ENCODE data around the gene PRMT9. TPM values are rescaled to one million over a fixed set of nuclear protein-coding genes. Genes with fewer than 3 reads are reported as not detected.

Gene PRMT9
- total and polyA plus RNA-seq, 2 of the 4 experiments (the other 2 are of a cell fraction): 5.0 to 14.2 TPM

DNA sequence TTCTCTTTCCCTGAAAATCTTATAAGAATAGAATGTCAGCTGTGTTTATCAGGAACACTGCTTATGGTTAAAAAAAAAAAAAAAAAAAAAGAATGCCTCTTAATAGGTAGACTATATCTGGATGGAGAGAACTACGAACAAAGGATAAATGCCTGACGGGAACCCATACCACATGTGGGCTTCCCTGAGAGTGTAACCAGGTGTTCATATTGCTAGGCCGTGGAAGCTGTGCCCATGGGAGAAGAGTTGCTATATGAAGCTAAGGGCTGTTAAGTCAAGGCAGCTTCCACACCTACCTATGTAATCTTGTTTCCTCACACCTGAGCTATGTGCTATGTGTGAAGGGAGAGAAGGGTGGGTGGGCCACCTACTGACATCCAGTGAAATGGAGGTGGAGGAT is 39.5 kb downstream of the PRMT9 start:
- Histone ChIP-seq H2BK5ac (ENCODE audit: low read depth, low read length, poor library complexity, severe bottlenecking) (no peak overlapping the region), H3K9me3 (ENCODE audit: control insufficient read depth, insufficient read depth, low read length) (no peaks in the 10 kb centered on the region), H3K18ac (ENCODE audit: low read depth, low read length) (no peak overlapping the region), H3K14ac (replicated peaks; ENCODE audit: low read depth, low read length) (no peak overlapping the region), H2BK15ac (ENCODE audit: low read depth, low read length) (no peak overlapping the region), H3K27ac (ENCODE audit: insufficient read depth, low read length) (no peak overlapping the region), H2AFZ (replicated peaks; ENCODE audit: low read length, poor library complexity) (no peak overlapping the region), H2BK20ac (ENCODE audit: low read depth, low read length) (no peak overlapping the region), H3K36me3 (ENCODE audit: control insufficient read depth, insufficient read depth, low read length) (peaks cover 9% of the 10 kb centered on the region), H4K8ac (ENCODE audit: low read depth in 2 of 2, low read length in 2 of 2) (no peak overlapping the region), H3K27me3 (ENCODE audit: control insufficient read depth, insufficient read depth, low read length) (no peaks in the 10 kb centered on the region), H2AK9ac (replicated peaks; ENCODE audit: low read depth, low read length, poor library complexity) (no peak overlapping the region), H4K91ac (ENCODE audit: insufficient read depth, low read depth, low read length) (no peak overlapping the region), H3K9ac (ENCODE audit: low read depth, low read length) (no peak overlapping the region), H3K4me2 (ENCODE audit: low read depth, low read length) (no peak overlapping the region), H2AK5ac (ENCODE audit: low read depth, low read length) (no peak overlapping the region), H3K4me3 (ENCODE audit: insufficient read depth, low read depth, low read length) (no peak overlapping the region), H4K5ac (ENCODE audit: low read depth, low read length) (no peak overlapping the region), H3K23ac (ENCODE audit: low read depth, low read length) (no peak overlapping the region), H4K20me1 (ENCODE audit: insufficient read depth, low read length) (no peaks in the 10 kb centered on the region), H2BK120ac (ENCODE audit: low read depth, low read length) (no peak overlapping the region), H3K79me1 (ENCODE audit: low read depth in 1 of 2, low read length in 2 of 2) (peaks cover 10 to 17% of the 10 kb centered on the region in 2 experiments), H3K4ac (ENCODE audit: low read depth, low read length) (no peak overlapping the region), H3K9me1 (ENCODE audit: insufficient read depth, low read length) (peaks cover 5% of the 10 kb centered on the region; the same call in 1 of the 2 replicates), H3K4me1 (ENCODE audit: control insufficient read depth, insufficient read depth, low read length) (no peaks in the 10 kb centered on the region), H3K56ac (ENCODE audit: extremely low read depth, insufficient read depth, low read length) (no peak overlapping the region)
- no peak for ATAC-seq (ENCODE audit: low read depth)
- ChIA-PET POLR2A (ENCODE audit: unreplicated experiment) (no interaction called here), CTCF (interaction anchor here (0.6 to 0.9 kb wide), 2 partner anchors 11 to 143 kb away, joined by 3 read pairs; no protein-coding TSS in a partner anchor)
- dilution Hi-C loops (cut with HindIII; ENCODE audit: low sequenced_read_pairs, unreplicated experiment): no loop called here
- no peak for DNase-seq
- intact Hi-C loops (cut with micrococcal nuclease): no loop called here
- WGBS, 2 experiments (ENCODE audit: extremely low coverage in 2 of 2, insufficient read length in 1 of 2): no CpG with 5 or more reads among the region's 3 CpGs
- no TSS peak for BruUV-seq (replicated peaks)
- TF ChIP-seq FOS (IDR thresholded peaks at IDR 0.05; ENCODE audit: low read depth, low read length): no peak
- TF ChIP-seq, protein P1, sequence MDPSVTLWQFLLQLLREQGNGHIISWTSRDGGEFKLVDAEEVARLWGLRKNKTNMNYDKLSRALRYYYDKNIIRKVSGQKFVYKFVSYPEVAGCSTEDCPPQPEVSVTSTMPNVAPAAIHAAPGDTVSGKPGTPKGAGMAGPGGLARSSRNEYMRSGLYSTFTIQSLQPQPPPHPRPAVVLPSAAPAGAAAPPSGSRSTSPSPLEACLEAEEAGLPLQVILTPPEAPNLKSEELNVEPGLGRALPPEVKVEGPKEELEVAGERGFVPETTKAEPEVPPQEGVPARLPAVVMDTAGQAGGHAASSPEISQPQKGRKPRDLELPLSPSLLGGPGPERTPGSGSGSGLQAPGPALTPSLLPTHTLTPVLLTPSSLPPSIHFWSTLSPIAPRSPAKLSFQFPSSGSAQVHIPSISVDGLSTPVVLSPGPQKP (IDR thresholded peaks at IDR 0.05; ENCODE audit: borderline replicate concordance, low read depth, low read length): no peak
- TF ChIP-seq MAFK (IDR thresholded peaks at IDR 0.05; ENCODE audit: low read depth, low read length): no peak
- TF ChIP-seq MXI1 (IDR thresholded peaks at IDR 0.05; ENCODE audit: borderline replicate concordance, low read depth, low read length): no peak
- no peak for TF ChIP-seq BHLHE40 (IDR thresholded peaks at IDR 0.05; ENCODE audit: low read depth, low read length)
- no peak for TF ChIP-seq SMC3 (IDR thresholded peaks at IDR 0.05; ENCODE audit: low read depth, low read length)
- TF ChIP-seq RCOR1 (IDR thresholded peaks at IDR 0.05; ENCODE audit: insufficient replicate concordance, low read length): no peak
- TF ChIP-seq MAZ (IDR thresholded peaks at IDR 0.05; ENCODE audit: borderline replicate concordance, low read depth, low read length): no peak
- TF ChIP-seq CHD1 (IDR thresholded peaks at IDR 0.05; ENCODE audit: low read depth, low read length): no peak
- no peak for TF ChIP-seq POLR2A (IDR thresholded peaks at IDR 0.05; ENCODE audit: low read depth, low read length)
- TF ChIP-seq, protein P2, sequence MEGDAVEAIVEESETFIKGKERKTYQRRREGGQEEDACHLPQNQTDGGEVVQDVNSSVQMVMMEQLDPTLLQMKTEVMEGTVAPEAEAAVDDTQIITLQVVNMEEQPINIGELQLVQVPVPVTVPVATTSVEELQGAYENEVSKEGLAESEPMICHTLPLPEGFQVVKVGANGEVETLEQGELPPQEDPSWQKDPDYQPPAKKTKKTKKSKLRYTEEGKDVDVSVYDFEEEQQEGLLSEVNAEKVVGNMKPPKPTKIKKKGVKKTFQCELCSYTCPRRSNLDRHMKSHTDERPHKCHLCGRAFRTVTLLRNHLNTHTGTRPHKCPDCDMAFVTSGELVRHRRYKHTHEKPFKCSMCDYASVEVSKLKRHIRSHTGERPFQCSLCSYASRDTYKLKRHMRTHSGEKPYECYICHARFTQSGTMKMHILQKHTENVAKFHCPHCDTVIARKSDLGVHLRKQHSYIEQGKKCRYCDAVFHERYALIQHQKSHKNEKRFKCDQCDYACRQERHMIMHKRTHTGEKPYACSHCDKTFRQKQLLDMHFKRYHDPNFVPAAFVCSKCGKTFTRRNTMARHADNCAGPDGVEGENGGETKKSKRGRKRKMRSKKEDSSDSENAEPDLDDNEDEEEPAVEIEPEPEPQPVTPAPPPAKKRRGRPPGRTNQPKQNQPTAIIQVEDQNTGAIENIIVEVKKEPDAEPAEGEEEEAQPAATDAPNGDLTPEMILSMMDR (conservative IDR thresholded peaks at IDR 0.05; ENCODE audit: low read depth, low read length): no peak
- in situ Hi-C loops (cut with MboI; ENCODE audit: low sequenced_read_pairs): no loop called here

Measured in IMR-90 (cell line).